IPS-NIHi7 (cell line): ENCODE results near the gene SCIN.
"Not testable (repeated sequence)": the region's sequence is repeated elsewhere in the genome, so short reads cannot be mapped to it uniquely, and the experiment has no call there.

Source experiments
- DNase-seq: peaks from one replicate; pipeline ENCODE4 v3.0.0; 2012; ENCODE audit warnings: mixed read lengths; ENCODE audit errors: extremely low spot score

Gene SCIN

GRCh38 chr7:12612622-12613021 lies 42.1 kb downstream of the SCIN start:
- DNase-seq: no peak

- peak; percentile 32 for DNase-seq
Observed at GRCh38 chr7:12619461-12620069, 49.0 kb downstream of the SCIN start.

DNA sequence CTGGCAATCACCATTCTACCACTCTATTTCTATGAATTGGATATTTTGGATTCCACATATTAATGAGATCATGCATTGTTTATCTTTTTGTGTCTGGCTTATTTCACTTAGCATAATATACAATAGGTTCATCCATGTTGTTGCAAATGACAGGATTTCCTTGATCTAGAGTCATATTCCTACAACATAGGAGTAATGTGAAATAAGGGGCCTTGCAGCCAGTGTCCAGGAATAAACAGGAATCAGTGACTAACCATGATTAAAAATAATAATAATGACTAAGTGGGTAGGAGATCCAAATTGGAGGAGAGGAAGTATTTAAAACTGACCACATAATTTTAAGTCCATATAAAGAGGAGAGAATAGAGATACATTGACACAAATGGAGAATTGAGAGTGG lies 49.9 kb downstream of the SCIN start:
- no peak for DNase-seq

DNA sequence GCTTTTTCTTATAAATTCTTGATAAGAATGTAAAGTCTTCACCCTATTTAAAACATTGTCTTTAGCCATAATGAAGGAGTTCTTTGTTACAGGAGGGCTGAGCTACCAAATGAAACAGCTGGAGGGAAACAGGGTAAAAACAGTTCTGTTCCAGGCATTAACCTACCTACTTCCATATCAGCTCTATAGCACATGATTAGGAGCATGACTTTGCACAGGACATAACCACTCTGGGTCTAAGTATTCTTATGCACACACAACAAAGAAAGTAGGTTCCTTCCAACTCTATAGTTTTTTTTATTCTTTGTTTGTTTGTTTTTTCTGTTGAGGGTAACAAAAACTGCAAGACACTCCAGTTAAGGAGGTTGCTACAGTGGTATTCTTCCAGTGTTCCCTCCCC lies 52.7 kb downstream of the SCIN start:
- no peak for DNase-seq

GRCh38 chr7:12623885-12624498 lies 53.5 kb downstream of the SCIN start:
- peak; percentile 19 for DNase-seq

DNA sequence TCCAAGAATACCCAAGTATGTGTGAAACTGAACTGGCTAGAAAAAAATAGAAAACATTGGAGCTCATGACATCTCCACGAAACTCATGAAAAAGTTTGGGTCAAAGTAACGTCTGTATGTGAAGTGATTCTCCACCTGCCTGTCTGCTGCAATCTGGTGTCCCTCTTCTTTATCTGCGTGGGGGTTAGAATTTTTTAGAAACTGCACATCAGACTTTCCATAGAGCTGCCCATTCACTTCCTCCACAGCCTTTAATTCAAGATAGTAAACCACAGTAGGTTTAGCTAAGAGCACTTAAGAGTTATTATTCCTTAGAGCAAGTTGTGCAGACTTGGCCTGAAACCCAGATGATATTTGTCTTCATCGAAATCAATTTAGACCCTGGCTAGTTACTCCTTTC lies 55.3 kb downstream of the SCIN start:
- no peak for DNase-seq

DNA sequence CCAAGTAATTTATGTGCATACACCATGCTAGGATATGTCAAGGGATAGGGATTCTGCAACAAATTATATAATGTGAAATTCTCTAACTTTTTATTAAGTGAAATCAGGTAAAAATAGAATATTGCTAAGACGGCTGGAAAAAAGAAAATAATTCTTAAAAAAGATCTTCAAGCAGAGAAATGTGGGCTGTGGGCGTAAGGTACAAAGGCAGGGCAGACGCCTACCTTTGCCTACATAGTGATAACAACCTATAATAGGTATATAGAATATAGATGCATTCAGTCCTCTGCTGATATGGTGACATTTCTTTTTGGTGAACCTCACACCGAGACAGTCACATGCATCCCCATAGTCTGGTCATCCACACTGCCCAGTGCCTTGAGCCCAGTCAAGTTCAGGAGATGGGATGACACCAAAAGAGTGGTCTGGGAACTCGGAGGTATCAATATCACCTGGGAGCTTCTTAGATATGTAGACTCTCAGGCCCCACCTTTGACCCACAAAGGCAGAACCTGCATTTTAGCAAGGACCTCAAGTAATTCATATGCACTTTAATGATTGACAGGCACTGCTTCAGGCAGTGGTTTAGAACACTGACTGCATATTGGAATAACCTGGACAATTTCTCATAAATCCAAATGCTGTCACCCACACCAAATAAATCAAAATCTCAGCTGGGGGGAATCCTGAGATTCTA lies 59.4 kb downstream of the SCIN start:
- DNase-seq: no peak

DNA sequence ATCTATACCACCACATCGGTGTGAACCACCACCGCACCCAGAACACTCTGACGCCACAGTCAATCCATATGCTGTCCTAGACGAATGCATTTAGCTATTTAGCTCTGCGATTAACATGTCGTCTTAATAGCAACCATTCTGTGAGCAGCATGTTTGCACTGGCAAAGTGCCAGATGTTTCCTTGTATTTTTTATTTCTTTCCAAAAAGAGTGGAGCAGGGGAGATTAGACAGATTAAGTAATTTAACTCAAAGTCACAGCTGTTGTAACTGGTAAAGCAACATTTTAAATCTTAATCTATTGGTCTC lies 59.9 kb downstream of the SCIN start:
- DNase-seq: no peak

DNA sequence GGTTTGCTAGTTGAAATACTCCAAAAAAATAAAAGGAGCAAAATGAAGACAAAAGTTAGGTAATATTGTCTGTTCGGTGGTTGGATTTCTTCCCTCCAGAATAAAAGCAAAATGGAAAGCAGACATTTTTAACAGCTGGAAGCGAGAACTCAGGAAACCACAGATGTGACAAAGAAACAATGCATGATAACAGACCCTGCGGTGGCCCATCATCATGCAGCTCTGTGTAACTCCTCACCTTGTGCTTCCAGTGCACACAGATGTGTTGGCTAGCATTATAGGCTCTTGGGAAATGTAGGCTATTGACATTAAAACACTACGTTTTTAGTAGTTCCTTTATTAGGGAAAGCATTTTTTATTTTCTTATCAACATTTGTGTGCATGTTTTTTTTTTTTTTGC lies 63.1 kb downstream of the SCIN start:
- DNase-seq: no peak

DNA sequence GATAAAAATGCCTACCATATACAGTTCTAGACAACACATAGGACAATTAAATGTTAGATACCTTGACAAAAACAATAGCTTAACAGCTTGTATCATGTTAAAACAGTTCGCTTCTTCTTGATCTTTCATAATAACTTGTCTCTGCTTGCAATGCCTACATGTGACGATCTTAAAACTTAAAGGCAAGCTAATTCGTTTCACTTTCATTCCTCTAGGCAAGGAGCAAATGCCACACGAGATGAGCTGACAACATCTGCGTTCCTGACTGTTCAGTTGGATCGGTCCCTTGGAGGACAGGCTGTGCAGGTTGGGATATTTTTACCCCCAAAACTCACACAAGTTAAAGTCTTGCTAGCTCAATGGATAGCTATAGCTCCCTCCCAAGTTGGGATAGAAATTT lies 65.3 kb downstream of the SCIN start:
- DNase-seq: no peak

- no peak for DNase-seq
Observed at GRCh38 chr7:12637328-12637727, 66.8 kb downstream of the SCIN start.

DNA sequence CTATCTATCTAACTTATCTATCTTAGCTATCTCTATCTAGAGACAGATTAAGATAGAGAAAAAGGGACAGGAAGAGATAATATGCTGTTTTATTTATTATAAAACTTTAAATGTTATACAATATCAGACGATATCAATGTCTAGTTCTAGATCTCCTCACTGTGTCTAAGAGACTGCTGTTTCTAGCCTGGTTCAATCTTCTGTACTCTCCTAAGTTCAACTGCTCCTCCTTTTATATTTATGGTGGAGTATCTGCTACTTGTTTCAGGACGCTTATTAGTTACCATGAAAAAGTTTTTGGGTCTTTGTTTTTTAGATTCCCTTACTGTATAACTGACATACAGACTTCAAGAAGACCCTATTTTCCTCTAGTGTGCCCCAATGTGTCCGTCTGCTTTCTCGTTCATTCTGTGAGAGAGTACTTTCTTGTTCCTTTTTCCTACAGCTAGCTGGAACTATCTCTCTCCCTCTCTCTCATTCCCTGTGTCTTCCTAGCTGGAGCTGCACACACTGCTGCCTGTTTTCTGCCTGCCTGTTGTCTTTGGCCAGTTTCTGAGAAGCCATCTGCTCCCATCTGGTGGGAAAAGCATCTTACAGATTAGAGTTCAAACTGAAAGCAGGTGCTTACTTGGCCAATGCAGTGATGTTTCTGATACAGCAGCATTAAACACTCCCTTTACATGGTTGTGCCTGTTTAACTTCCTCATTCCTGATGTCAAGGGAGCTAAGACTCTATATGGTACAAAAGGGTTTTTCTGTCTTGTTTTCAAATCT lies 67.5 kb downstream of the SCIN start:
- no peak for DNase-seq

GRCh38 chr7:12638851-12639456 lies 68.4 kb downstream of the SCIN start:
- peak; percentile 19 for DNase-seq

- no peak for DNase-seq
Observed at GRCh38 chr7:12640299-12641096, 70.0 kb downstream of the SCIN start.

DNA sequence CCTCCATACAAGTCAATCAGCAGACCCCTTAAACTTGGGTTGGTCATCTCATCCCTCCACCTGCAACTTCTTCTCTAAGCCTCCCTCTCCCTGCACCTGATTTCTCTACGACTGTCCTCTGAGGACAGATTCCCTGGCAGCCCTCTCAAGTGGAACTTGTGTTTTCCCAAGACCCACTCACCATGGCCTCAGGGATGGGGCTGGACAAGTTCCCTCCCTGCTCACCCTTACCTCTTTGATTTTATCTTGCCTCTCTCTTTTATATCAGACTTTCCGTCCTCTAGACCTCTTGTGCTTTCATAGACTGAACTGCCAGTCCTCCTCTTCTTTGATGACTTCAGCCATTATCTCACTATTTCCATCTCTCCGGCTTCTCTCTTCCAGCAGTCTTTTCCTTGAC lies 70.7 kb downstream of the SCIN start:
- no peak for DNase-seq

GRCh38 chr7:12642508-12642907 lies 72.0 kb downstream of the SCIN start:
- no peak for DNase-seq

DNA sequence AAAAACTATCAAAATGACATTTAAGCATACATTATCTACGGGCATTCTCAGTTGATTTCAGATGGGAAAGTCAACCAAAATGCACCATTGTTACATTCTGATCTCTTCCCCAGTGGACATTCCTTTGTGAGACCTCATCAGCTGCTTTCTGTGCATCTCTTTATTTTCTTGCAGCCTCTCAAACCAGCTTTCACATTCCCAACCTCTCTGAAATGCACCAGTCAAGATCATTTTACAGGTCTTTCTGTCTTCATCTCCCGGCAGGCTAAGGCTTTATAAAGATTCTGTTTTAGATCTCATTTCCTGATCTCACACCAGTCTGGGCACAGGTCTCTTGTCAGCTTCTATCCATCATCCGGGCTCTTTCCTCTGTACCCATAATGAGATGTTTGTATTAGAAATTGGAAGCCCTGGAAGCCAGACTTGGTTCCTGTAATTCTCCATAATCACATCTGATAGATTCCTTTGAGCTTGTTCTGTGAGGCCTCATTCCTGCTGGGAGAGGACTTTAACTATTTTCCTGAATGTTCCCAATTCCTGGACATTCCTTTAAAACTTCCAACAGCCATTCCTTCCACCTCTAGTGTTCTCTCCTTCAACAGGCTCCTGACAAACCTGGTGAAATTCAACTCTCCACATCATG lies 72.6 kb downstream of the SCIN start:
- DNase-seq: no peak

GRCh38 chr7:12643644-12644043 lies 73.1 kb downstream of the SCIN start:
- no peak for DNase-seq

- not testable (repeated sequence) for DNase-seq
Observed at GRCh38 chr7:12645212-12645611, 74.7 kb downstream of the SCIN start.

DNA sequence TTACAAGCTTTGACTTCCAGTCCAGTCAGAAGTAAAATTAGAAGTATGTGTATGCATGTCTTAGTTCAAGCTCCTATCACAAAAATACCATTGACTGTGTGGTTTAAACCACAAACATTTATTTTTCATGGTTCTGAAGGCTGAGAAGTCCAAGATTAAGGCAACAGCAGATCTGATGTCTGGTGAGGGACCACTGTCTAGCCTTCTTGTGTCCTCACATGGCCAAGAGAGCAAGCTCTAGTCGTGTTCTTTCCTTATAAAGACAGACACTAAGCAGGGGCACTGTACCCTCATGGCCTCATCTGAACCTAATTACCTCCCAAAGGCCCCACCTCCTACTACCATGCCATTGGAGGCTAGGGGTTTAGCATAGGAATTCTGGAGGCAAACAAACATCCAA lies 75.6 kb downstream of the SCIN start:
- no peak for DNase-seq
